GM18909 (cell line): Measurements from ENCODE around the gene TMEM86B.

Experiments used
- ATAC-seq: cut with Tn5 transposase; IDR thresholded peaks from one replicate; pipeline ENCODE4 v1.9.1; 2021; ENCODE audit warnings: mild to moderate bottlenecking; ENCODE audit not compliant: unreplicated experiment, poor library complexity

Gene TMEM86B

GRCh38 chr19:55228403-55229031 is at the start of gene TMEM86B:
TMEM86B (minus strand) TSS chr19:55228763; CDS start chr19:55228741, 22 bp downstream.
- no peak for ATAC-seq

DNA sequence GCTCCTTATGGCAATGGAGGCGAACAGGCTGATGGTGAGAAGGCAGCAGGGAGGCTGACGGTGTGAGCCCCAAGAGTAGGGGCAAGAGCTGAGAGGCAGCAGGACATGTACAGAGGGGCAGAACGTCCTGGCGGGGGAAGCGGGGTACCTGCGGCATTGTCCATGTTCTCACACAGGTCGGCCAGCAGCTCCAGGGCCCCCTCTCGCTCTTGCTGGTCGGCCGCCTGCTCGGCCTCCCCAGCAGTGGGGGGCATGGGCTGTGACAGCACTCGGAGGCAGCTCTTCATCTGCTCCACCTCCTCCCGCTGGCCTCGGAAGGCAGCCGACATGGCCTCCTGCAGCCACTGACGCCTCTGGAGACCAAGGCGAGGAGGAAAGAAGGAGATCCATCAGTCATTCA is 48.9 kb upstream of the TMEM86B start:
- no peak for ATAC-seq

DNA sequence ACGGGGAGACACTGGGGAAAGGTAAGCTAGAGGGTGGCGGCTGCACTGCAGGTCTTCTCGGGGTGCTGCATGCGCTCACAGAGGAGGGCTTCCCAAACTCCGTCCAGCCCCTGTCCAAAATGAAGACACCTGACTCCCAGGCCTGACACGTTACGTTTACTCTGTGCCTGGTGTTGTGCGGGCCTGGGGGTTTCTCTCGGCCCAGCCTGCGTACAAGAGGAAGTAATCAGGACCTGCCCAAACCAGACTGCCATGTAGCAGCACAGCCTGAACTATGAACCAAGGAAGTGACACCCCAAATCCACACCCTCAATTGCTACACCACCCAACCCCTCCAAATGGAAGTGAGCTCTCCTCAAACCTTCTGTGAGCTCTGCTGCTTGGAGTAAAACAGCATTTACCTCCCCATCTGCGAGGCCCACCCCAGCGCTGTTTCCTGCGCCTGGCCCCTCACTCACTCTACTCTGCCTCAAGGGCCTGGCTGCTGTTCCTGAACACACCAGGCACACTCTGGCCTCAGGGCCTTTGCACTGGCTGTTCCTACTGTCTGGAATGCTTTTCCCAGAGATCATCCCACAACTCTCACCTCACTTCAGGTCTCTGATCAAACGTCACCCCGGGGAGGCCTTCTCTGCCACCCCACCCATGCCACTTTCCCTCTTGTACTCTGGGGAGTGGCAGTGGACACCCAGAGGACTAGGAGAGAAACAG is 48.3 kb upstream of the TMEM86B start:
- no peak for ATAC-seq

- peak; percentile 48 for ATAC-seq
Measured at GRCh38 chr19:55275851-55276719, 47.5 kb upstream of the TMEM86B start.

GRCh38 chr19:55273978-55274707 is 45.6 kb upstream of the TMEM86B start:
- ATAC-seq, result no peak

- no peak for ATAC-seq
Measured at GRCh38 chr19:55272142-55272541, 43.6 kb upstream of the TMEM86B start.

DNA sequence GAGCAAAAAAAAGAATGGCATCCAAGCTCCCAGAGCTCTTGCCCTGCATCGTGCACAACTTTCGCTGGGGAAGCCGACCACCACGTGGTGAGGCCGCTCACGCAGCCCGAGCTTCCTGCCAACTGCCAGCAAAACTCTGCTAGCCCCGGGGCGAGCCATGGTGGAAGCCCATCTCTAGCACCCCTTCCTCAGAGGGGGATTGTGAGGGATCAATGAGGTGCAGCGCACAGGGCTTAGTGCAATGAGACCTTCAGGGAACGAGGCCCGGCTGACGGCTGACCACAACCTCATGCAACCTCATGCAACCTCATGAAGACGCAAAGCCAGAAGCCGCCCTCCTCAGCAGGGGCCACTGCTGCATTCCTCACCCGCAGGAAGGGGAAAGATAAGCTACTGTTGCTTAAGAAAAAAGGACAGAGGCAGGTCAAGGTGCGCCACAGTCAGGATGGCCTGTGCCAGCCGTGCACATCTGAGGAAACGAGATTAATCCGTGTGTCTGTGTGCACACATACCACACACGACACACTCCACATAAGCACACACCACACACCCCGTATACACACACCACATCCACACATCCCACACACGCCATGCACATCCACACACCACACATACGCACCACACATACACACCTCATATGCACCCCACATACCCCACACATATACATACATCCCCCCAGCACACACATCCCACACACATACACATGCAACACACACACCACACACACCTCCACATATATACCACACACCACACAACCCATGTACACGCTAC is 41.8 kb upstream of the TMEM86B start:
- no peak for ATAC-seq

GRCh38 chr19:55269299-55269698 is 40.7 kb upstream of the TMEM86B start:
- no peak for ATAC-seq

- ATAC-seq, result no peak
Measured at GRCh38 chr19:55266840-55267239, 38.3 kb upstream of the TMEM86B start.

- no peak for ATAC-seq
Measured at GRCh38 chr19:55266404-55266803, 37.8 kb upstream of the TMEM86B start.

DNA sequence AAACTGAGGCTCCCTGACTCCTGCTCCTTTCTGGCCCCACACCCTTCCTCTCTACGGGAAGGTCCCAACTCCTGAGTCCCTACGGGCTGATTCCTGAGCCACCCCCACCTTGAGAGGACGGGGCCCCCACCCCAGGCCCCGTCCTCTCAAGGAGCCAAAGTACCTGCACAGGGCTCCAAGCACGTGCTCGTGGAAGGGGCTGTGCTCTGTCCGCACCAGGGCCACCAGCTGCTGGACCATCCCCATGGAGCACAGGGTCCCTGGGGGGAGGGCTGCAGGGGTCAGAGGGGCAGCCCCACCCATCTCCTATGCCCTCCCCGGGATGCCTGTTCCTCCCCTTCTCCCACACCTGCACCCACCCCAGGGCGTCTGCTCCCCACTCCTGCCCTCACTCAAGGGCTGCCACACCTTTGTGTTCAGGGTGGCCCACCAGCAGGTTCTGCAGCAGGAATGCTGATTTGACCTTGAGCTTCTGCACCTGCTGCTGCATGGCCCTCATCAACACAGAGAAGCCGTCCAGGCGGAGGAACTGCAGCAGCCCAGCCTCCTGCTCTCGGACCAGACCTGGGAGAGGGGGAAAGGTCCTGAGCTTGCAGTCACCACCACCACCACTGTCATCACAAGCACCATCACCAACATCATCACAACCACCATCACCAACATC is 37.3 kb upstream of the TMEM86B start:
- ATAC-seq, result no peak

DNA sequence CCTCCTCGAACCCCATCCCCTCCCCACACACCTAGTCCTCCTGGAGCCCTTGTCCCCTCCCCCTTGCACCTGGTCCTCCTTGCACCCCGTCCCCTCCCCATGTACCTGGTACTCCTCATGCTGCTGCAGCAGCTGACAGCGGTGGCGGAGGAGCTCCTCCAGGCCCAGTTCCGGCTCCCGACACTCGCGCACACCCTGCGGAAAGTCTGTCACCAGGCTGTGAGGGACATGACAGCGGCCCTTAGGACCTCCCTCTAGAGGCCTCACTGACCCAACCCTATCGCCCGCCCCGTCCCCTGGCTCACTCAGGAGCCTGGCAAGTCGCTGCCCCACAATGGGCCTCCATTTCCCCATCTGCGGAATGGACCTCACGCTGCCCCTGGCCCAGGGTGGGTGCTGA is 36.6 kb upstream of the TMEM86B start:
- no peak for ATAC-seq

DNA sequence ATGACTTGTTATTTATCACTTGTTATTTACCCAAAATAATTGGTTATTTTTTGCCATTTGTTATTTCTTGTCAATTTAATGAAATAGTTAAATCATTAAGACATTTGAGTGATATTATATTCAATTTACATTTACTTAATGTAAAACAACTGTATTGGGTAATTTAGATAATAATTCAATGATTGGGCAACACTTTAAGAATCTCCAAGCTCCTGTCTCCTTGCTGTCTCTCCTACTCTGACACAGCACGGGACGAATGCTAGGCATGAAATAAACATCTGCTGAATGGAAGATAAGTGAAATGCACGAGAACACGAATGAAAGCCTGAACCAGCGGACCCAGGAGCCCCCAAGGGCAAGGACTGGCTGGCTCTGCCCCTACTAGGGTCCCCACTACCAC is 36.0 kb upstream of the TMEM86B start:
- no peak for ATAC-seq

DNA sequence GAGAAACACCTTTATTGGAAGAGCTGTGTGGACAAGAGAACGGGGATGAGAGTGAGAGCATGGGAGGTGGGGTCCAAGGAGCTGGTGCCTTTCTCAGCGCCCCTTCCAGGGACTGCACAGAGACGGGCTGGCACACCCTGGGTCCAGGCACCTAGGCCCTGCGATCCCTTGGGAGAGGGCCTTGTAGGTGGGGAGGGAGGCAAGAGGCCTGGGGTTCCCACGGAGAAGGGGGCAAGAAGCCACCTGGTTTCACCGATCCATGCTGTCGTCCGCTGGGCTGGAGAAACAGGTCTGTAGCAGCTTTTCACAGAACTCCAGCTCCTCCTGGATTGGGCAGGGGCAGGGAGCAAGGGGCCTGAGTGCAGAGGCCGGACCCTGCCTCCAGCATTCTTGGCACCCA is 33.8 kb upstream of the TMEM86B start:
- ATAC-seq, result no peak

DNA sequence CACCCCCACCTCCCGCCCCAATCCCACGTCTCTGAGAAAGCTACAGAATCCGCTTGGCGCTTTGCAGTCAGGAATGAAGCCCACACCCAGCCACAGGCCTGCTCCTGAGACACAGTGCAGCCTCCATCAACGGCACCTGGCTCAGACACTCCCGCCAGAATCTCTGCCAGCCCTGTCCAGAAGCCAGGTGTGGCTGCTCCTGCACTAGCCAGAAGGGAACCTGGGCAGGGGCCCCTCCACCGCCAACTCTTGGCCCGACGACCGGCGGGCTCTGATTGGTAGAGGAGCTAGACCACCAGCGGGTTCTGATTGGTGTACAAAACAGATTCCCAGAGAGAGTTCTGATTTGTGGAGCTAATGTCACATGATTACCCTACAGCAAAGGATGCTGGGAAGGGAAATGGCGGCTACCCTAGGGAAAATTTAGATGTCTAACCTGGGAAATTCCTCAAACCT is 33.1 kb upstream of the TMEM86B start:
- no peak for ATAC-seq

GRCh38 chr19:55259540-55260210 is 31.1 kb upstream of the TMEM86B start:
- no peak for ATAC-seq

GRCh38 chr19:55258828-55259539 is 30.4 kb upstream of the TMEM86B start, which contains the start of gene PPP6R1:
PPP6R1 (minus strand) TSS chr19:55259017; CDS start chr19:55247103, 11,914 bp downstream.
- peak; percentile 72 for ATAC-seq

GRCh38 chr19:55258476-55258827 is 29.9 kb upstream of the TMEM86B start:
- ATAC-seq, result peak; percentile 14
